Measurements from ENCODE around the gene MLLT6. TPM values are rescaled to one million over a fixed set of nuclear protein-coding genes. Genes with fewer than 3 reads are reported as not detected.
A peak's percentile ranks its signal among the peaks of the same experiment; 100 is the strongest.

The MLLT6 gene
- polyA plus RNA-seq, 3 donors = 0.72 to 55.4 (median 0.82) TPM

- Mint-ChIP-seq H3K4me1 (peaks cover 57% of the 10 kb centered on the region), H3K27ac (peak overlapping the region in 6 of 7 donors; percentile 19 to 85 (median 60)), H3K27me3 (ENCODE audit: low read depth in 3 of 3) (peaks cover 13 to 19% (median 16%) of the 10 kb centered on the region in 3 donors), H3K4me3 (peak overlapping the region; percentile 85 to 94), H3K36me3 (peaks cover 29 to 39% of the 10 kb centered on the region in 2 donors), H3K9me3 (peaks cover 0 to 5% (median 0%) of the 10 kb centered on the region in 7 donors)
- 40% methylated on average over 13 of the region's 20 CpGs for WGBS (ENCODE audit: insufficient coverage)
- Histone ChIP-seq H3K36me3 (replicated peaks in 1 of 2; ENCODE audit: control insufficient read depth in 1 of 2, insufficient read depth in 2 of 2, low read length in 2 of 2) (peaks cover 5 to 25% of the 10 kb centered on the region in 2 donors), H3K4me2 (replicated peaks; ENCODE audit: extremely low read depth, low read length, poor library complexity, severe bottlenecking) (peak overlapping the region; percentile 80), H3K27ac (ENCODE audit: low read depth in 1 of 2, low read length in 2 of 2) (no peak overlapping the region), H3K27me3 (ENCODE audit: control insufficient read depth in 2 of 2, insufficient read depth in 2 of 2, low read length in 2 of 2) (peaks cover 0 to 6% of the 10 kb centered on the region in 2 donors), H3K9me3 (replicated peaks in 1 of 2; ENCODE audit: control insufficient read depth in 1 of 2, insufficient read depth in 1 of 2, low read length in 2 of 2) (no peaks in the 10 kb centered on the region), H3K4me1 (ENCODE audit: control insufficient read depth in 1 of 2, insufficient read depth in 2 of 2, low read length in 2 of 2) (peaks cover 41 to 44% of the 10 kb centered on the region in 2 donors), H2AFZ (ENCODE audit: insufficient read depth, low read depth, low read length, poor library complexity, severe bottlenecking) (peak overlapping the region; percentile 51), H3K9ac (ENCODE audit: insufficient read depth, low read length, poor library complexity, severe bottlenecking) (peak overlapping the region; percentile 93), H3K79me2 (ENCODE audit: insufficient read depth, low read length) (peaks cover 8% of the 10 kb centered on the region), H4K20me1 (ENCODE audit: insufficient read depth, low read length) (peaks cover 19% of the 10 kb centered on the region), H3K4me3 (replicated peaks in 1 of 3; ENCODE audit: low read depth in 2 of 3, low read length in 3 of 3) (peak overlapping the region; percentile 45 to 93 (median 56))
- no peak for TF ChIP-seq CTCF (IDR thresholded peaks at IDR 0.05)
- DNase-seq = no peak
- intact Hi-C loops (cut with micrococcal nuclease) = loop anchor here in 1 of 2 donors (10.0 kb wide), 1 partner anchor 158 kb away; no protein-coding TSS in a partner anchor
These were observed 1.6 kb downstream of the MLLT6 start for GRCh38 chr17:38706505-38707216.

- Histone ChIP-seq H3K79me2 (ENCODE audit: insufficient read depth, low read length) (peaks cover 8% of the 10 kb centered on the region), H3K4me1 (ENCODE audit: control insufficient read depth in 1 of 2, insufficient read depth in 2 of 2, low read length in 2 of 2) (peaks cover 33 to 39% of the 10 kb centered on the region in 2 donors), H3K27ac (ENCODE audit: low read depth in 1 of 2, low read length in 2 of 2) (no peak overlapping the region), H4K20me1 (ENCODE audit: insufficient read depth, low read length) (peaks cover 19% of the 10 kb centered on the region), H3K9me3 (replicated peaks in 1 of 2; ENCODE audit: control insufficient read depth in 1 of 2, insufficient read depth in 1 of 2, low read length in 2 of 2) (no peaks in the 10 kb centered on the region), H3K9ac (ENCODE audit: insufficient read depth, low read length, poor library complexity, severe bottlenecking) (no peak overlapping the region), H3K27me3 (ENCODE audit: control insufficient read depth in 2 of 2, insufficient read depth in 2 of 2, low read length in 2 of 2) (peaks cover 0 to 6% of the 10 kb centered on the region in 2 donors), H3K4me3 (replicated peaks in 1 of 3; ENCODE audit: low read depth in 2 of 3, low read length in 3 of 3) (no peak overlapping the region), H3K36me3 (replicated peaks in 1 of 2; ENCODE audit: control insufficient read depth in 1 of 2, insufficient read depth in 2 of 2, low read length in 2 of 2) (peaks cover 15 to 37% of the 10 kb centered on the region in 2 donors), H2AFZ (ENCODE audit: insufficient read depth, low read depth, low read length, poor library complexity, severe bottlenecking) (no peak overlapping the region), H3K4me2 (replicated peaks; ENCODE audit: extremely low read depth, low read length, poor library complexity, severe bottlenecking) (no peak overlapping the region)
- no peak for TF ChIP-seq CTCF (IDR thresholded peaks at IDR 0.05)
- intact Hi-C loops (cut with micrococcal nuclease) = loop anchor here in 1 of 2 donors (10.0 kb wide), 1 partner anchor 157 kb away; no protein-coding TSS in a partner anchor
- H3K4me3 Mint-ChIP-seq = peak overlapping the region in 1 of 2 donors; percentile 85
- H3K4me1 Mint-ChIP-seq = peaks cover 54% of the 10 kb centered on the region
- peaks cover 0 to 5% (median 0%) of the 10 kb centered on the region in 7 donors for H3K9me3 Mint-ChIP-seq
- 89% methylated on average over 12 of the region's 21 CpGs for WGBS (ENCODE audit: insufficient coverage)
- peaks cover 15 to 19% (median 16%) of the 10 kb centered on the region in 3 donors for H3K27me3 Mint-ChIP-seq (ENCODE audit: low read depth in 3 of 3)
- peak overlapping the region in 1 of 7 donors; percentile 61 for H3K27ac Mint-ChIP-seq
- H3K36me3 Mint-ChIP-seq = peaks cover 37 to 43% of the 10 kb centered on the region in 2 donors
- DNase-seq = no peak
These were observed 2.7 kb downstream of the MLLT6 start for GRCh38 chr17:38707678-38708351.
